Astrocyte of the cerebellum (primary cell): ENCODE measurements around the gene WFS1.
A peak's percentile ranks its signal among the peaks of the same experiment; 100 is the strongest.

Experiments
- DNase-seq: peaks from one replicate; pipeline ENCODE4 v3.0.0-alpha.2; 2011; ENCODE audit warnings: low read depth
- H3K4me3 ChIP-seq: 2 replicates; pipeline ENCODE4 v1.5.1; 2011; ENCODE audit warnings: mild to moderate bottlenecking, low read depth, low read length, moderate library complexity
- CTCF ChIP-seq: IDR thresholded peaks from 2 replicates; pipeline ENCODE4 v1.5.1; 2012; ENCODE audit warnings: low read length, low read depth, moderate library complexity, mild to moderate bottlenecking; ENCODE audit errors: missing control alignments
- in situ Hi-C: cut with HindIII; loops from 2 replicates; pipeline ENCODE4 v1.10.0; 2017; ENCODE audit warnings: low sequenced_read_pairs

Gene WFS1

GRCh38 chr4:6269616-6270511 is at the start of gene WFS1:
Gene WFS1 (plus strand): TSS chr4:6269850. CDS start chr4:6277456, 7,606 bp downstream.
- in situ Hi-C loops, result loop anchor here (5.0 kb wide), 1 partner anchor 37 kb away; no protein-coding TSS in a partner anchor
- DNase-seq, result peak; percentile 96
- TF ChIP-seq CTCF, result no peak
- H3K4me3 ChIP-seq, result peak within 1 kb of the TSS; percentile 90

GRCh38 chr4:6221301-6221850 is 48.3 kb upstream of the WFS1 start:
- in situ Hi-C loops, result no loop called here
- no peak overlapping the region for H3K4me3 ChIP-seq
- no peak for DNase-seq
- no peak for TF ChIP-seq CTCF

GRCh38 chr4:6221851-6222760 is 47.5 kb upstream of the WFS1 start:
- in situ Hi-C loops, result no loop called here
- H3K4me3 ChIP-seq, result no peak overlapping the region
- no peak for DNase-seq
- TF ChIP-seq CTCF, result no peak

- H3K4me3 ChIP-seq, result no peak overlapping the region
- no peak for TF ChIP-seq CTCF
- no peak for DNase-seq
- in situ Hi-C loops, result no loop called here
Measured at GRCh38 chr4:6222761-6223292, 46.8 kb upstream of the WFS1 start.

GRCh38 chr4:6224735-6225134 is 44.9 kb upstream of the WFS1 start:
- TF ChIP-seq CTCF, result no peak
- H3K4me3 ChIP-seq, result no peak overlapping the region
- no peak for DNase-seq
- in situ Hi-C loops, result no loop called here

DNA sequence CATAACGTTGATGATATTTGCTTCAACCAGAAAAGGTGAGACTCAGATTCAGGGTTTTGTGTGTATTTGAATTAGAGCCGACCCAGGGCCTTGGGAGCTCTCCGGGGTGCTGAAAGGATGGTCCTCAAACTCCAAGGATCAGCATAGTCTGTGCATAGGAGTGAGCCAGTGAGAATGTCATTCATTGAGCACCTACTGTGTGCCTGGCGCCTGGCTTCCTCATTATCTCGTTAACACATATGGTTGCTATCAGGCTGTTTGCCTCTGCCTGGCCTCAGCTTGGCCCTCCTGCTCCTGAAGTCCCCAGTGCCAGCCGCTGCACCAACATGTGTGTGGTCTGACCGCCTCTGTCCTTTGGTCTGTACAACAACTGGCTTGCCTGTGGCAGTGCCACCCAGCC is 44.2 kb upstream of the WFS1 start:
- no peak overlapping the region for H3K4me3 ChIP-seq
- in situ Hi-C loops, result no loop called here
- DNase-seq, result peak; percentile 1
- no peak for TF ChIP-seq CTCF
